GM19372 (cell line): ENCODE results near the gene CISD2.
"Not testable (repeated sequence)": the region's sequence is repeated elsewhere in the genome, so short reads cannot be mapped to it uniquely, and the experiment has no call there.

Experiments
- ATAC-seq: cut with Tn5 transposase; IDR thresholded peaks from one replicate; pipeline ENCODE4 v1.9.1; 2021; ENCODE audit warnings: mild to moderate bottlenecking, low read depth, moderate library complexity; ENCODE audit not compliant: unreplicated experiment

The CISD2 gene

DNA sequence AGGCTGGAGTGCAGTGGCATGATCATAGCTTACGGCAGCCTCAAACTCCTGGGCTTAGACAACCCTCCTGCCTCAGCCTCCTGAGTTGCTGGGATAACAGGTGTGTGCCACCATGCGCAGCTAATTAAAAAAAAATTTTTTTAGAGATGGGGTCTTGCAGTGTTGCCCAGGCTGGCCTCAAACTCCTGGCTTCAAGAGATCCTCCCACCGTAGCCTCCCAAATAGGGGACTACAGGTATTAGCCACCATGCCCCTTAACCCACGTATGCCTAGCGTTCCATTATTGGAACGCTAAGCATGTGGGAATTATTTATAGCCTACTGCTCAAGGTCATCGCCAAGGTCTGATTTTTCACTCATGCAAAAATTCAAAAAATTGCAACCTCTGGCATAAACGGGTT is 21.1 kb upstream of the CISD2 start:
- ATAC-seq: no peak

DNA sequence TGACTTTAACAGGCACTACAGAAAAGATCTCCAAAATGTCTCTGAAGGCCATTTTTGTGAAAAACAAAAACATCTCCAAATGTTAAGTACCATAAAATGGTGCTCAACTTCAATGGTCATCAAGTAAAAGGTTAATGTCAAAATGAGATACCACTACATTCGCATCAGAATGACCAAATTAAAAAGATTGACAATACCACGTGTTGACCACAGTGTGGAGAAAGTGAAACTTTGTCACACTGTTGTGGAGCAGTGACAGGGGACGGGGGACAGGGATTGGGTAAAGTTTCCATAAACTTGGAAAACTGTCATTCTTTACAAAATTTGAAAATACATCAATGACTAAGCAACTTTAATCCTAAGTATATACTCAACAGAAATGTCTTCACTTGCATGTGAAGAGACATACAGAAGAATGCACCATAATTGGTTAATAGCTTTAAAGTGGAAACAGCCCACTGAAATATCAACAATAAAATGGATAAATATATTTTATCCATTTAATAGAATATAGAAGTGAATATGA is 19.1 kb upstream of the CISD2 start:
- ATAC-seq: no peak

DNA sequence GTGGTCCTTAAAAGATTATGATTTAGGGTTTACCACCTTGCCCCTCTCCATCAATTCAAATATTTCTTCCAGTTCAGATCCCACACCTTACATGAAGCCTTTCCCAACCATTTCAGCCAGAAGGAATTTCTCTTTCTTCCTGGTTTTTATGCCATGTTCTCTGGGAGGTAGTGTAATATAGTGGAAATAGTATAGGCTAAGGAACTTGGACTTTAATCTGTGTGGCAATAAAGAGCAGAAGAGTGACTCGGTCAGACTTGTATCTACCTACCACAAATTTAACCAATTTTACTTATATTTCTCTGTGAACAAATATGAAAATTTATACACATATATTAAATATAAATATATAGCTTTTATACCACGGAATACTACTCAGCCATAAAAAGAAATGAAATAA is 18.4 kb upstream of the CISD2 start:
- no peak for ATAC-seq

DNA sequence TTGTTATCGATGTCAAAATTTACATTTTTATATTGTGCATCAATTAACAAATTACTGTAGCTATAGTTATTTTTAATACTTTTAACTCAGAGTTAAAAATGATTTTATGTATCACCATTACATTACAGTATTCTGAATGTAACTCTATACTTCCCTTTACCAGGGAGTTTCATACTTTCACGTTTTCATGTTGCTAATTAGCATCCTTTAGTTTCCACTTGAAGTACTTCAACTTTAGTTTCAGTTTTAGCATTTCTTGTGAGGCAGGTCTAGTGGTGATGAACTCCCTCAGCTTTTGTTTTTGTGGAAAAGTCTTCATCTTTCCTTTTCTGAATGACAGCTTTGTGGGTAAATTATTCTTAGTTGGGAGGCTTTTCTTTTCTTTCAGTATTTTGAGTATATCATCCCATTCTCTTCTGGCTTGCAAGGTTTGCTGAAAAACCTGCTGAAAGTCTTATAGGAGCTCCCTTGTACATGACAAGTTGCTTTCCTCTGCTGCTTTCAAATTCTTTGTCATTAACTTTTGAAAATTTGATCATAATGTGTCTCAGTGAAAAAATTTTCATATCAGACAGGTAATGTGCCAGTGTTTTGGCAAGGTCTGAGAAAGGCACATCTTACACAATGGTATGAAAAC is 9.8 kb upstream of the CISD2 start:
- ATAC-seq: no peak

DNA sequence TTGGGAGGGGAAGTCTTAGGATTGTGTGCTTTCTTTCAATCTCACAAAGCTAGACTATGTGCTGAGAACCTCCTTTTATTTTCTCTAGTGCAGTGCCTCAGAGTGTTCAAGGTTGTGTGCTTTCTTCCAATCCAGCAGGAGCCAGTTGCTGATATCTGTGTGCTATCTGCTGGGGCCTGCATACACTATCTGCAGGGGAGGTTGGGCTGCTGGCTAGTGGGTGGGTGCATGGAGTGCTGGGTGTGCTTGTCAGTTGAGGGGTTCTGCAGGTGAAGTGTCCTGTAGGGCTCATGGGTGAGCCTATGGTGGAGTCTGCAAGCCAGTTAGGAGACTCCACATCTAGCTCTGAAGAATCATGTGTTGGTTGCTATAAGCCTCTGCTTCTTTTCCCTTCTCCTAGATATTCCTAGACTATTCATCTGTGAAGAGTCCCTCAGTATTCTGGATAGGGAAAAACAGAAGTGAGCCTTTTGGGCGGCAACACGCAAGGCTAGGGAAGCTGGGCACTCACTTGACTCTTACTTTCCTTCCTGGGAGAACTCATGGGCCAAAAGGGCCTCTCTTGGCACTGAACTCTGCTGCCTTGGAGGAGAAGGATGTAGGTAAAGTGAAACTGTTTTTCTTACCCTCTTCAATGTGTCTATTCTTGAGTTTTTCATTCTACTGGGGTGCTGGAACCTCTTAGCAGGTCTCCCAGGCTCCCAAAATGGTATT is 8.0 kb upstream of the CISD2 start:
- no peak for ATAC-seq

DNA sequence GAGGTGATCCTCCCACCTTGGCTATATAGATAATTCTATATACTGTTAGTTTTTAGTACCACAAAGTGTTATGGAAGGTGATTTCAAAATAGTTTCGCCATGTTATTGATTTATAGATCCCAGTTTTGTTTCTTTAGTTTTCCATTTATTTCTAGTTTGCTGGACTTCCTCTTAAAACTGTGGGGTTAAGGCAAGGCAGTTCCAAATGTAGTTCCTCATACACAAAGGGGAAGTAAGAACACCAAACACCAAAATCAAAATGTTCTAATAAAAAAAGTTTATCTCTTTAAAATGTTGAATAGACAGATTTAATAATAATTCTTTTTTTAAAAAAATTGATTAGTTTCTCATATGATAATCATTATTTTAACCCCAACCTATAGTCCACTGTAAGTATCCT is 6.8 kb upstream of the CISD2 start:
- no peak for ATAC-seq

DNA sequence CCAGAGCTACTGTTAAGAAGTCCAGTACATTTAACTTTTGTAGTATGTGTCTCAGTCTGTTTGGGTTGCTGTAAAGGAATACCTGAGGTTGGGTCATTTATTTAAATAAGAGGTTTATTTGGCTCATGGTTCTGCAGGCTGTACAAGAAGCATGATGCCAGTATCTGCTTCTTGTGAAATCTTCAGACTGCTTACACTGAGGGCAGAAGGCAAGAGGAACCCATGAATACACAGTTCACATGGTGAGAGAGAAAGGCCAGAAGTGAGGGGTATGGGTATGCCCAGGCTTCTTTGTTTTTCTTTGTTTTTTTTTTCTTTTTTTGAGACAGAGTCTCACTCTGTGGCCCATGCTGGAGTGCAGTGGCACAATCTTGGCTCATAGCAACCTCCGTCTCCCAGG is 6.0 kb upstream of the CISD2 start:
- ATAC-seq: no peak

DNA sequence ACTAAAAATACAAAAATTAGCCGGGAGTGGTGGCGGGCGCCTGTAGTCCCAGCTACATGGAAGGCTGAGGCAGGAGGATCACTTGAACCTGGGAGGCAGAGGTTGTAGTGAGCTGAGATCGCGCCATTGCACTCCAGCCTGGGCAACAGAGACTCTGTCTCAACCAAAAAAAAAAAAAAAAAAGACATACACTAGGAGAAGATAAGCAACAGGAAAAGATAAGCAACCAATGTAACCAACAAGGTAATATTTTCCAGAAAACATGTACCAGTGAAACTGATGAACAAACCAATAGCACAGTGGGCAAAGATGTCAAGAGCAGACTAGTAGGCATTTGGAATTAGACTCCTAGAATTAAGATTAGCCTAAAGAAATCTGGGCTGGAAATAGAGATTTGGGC is 3.5 kb upstream of the CISD2 start:
- ATAC-seq: not testable (repeated sequence)

DNA sequence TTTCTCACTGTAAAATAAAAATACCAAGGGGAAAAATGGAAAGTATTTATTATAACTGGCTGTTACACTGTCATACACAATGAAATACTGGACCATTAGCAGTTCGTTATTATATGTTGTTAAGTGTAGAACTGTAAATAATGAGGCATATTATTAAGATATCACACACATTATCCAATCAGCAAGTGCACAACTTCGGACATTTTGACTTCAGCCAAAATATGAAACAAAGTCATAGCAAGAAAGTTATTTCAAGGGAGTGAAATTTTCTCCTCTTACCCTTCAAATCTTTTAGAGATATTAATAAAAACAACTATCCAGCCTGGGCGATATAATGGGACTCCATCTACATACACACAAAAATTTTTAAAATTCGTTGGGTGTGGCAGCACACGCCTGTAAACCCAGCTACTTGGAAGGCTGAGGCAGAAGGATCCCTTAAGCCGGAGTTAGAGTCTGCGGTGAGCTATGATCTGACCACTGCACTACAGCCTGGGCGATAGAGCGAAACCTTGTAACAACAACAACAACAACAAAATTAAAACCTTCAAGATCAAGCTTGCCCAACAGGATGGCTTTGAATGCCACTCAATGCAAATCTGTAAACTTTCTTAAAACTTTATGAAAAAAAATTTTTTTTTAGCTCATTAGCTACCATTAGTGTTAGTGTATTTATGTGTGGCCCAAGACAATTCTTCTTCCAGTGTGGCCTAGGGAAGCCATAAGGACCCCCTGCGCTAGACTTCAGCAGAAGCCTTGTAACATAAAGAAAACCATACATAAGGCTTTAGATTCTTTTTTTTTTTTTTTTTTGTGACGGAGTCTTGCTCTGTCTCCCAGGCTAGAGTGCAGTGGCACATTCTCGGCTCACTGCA is 1.3 kb upstream of the CISD2 start:
- ATAC-seq: no peak

DNA sequence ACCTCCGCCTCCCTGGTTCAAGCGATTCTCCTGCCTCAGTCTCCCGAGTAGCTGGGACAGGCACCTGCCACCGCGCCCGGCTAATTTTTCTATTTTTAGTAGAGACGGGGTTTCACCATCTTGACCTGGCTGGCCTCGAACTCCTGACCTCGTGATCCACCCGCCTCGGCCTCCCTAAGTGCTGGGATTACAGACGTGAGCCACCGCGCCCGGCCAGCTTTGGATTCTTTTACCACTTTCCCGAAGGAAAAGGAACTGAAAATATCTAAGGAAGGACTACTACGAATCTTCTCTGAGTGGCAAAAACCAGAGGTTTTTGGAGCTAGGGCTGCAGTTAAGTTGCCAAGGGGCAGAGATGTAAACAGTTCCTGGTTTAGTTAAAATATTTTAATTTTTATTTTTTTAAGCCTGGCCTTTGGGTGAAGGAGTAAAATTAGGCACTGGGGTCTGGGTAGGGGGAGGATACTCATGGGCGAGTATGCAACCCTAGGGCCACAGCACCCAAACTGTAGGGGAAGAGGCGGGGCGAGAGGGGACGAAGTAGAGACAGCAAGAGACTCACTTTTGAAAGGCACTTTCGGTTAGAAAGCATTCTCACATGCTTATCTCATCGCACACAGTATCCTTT is 525 bp upstream of the CISD2 start:
- peak; percentile 45 for ATAC-seq

DNA sequence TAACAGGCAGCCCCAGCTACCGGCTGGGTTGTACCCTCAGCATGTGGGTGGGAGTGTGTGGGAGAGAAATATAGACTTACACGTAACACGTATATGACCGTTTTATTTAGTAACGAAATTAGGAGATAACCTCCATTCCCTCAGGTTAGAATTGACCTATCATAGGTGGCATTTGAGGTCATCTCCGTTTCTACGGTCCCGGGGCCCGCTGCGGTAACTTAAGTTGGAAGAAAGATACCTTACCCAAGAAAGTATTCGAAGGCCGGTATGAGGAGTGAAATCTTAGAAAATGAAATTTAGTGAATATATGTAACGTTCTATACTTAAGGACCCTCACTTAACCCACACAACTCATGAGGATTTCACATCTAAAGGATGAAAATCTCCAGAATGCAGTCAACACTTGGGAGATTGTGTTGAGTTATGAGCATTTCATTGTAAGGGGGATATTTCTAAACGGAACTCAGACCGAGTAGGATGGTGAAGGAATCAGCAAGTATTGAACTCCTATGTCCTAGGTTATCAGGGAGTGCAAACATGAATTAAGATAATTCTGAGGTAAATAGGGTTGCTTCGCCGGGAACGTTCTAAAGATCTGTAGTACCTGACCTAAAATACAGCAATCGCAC is 891 bp downstream of the CISD2 start:
- ATAC-seq: peak; percentile 32

DNA sequence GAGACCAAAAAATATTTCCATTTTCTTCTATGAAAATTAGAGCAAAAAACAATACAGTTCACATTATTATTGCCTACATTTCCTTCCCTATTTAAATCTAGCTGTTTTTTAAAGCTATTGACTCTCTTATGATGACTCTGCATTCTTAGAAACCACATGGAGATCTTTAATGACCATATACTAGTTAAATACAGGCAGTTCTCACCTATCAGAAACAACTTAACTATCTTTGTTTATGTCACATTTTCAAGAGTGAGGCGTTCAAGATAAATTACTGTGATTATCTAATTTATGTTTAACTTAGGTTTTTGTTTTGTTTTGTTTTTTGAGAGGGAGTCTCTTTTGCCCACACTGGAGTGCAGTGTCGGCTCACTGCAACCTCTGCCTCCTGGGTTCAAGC is 3.0 kb downstream of the CISD2 start:
- ATAC-seq: no peak

DNA sequence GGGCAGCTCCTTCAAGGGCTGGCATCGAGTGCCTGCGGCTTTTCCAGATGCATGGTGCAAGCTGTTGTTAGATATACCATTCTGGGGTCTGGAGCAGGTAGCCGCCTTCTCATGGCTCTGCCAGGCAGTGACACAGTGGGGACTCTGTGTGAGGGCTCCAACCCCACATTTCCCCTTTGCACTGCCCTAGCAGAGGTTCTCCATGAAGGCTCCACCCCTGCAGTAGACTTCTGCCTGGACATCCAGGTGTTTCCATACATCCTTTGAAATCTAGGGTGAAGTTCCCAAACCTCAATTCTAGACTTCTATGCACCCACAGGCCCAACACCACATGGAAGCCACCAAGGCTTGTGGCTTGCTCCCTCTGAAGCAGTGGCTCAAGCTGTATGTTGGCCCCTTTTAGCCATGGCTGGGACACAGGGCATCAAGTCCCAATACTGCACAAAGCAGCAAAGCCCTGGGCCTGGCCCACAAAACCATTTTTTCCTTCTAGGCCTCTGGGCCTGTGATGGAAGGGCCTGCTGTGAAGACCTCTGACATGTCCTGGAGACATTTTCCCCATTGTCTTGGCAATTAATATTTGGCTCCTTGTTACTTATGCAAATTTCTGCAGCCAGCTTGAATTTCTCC is 8.8 kb downstream of the CISD2 start:
- not testable (repeated sequence) for ATAC-seq

DNA sequence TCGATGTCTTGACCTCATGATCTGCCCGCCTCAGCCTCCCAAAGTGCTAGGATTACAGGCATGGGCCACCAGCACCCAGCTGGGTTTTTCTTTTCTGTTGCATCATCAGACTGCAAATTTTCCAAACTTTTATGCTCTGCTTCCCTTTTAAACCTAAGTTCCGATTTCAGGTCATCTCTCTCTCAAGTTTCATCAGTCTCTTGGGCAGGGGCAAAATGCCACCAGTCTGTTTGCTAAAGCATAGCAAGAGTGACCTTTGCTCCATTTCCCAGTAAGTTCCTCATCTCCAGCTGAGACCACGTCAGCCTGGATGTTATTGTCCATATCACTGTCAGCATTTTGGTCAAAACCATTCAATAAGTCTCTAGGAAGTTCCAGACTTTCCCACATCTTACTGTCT is 9.6 kb downstream of the CISD2 start:
- not testable (repeated sequence) for ATAC-seq

DNA sequence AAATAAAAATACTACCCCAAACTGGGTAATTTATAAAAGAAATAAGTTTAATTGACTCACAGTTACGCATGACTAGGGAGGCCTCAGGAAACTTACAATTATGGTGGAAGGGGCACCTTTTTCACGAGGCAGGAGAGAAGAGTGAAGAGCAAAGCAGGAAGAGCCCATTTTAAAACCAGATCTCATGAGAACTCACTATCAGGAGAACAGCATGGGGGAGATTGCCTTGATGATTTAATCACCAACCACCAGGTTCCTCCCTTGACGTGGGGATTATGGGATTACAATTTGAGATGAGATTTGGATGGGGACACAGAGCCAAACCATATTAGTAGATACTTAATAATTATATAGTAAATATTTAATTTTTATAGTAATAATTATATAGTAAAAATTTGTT is 10.1 kb downstream of the CISD2 start:
- no peak for ATAC-seq

DNA sequence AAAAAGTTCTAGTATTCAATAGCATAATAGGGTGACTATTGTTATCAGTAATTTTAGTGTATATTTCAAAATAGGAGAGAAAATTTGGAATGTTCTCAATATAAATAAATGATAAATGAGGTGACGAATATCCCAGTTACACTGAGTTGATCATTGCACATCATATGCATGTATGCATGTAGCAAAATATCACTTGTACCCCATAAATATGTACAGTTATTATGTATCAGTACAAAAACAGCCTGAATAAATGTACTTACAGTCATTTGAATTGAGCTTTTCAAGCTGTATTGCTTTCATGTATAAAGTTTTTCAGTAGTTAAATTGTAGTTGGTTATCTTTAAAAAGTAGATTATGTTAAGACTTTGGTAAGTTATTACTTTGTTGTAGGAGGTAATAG is 12.6 kb downstream of the CISD2 start:
- no peak for ATAC-seq

DNA sequence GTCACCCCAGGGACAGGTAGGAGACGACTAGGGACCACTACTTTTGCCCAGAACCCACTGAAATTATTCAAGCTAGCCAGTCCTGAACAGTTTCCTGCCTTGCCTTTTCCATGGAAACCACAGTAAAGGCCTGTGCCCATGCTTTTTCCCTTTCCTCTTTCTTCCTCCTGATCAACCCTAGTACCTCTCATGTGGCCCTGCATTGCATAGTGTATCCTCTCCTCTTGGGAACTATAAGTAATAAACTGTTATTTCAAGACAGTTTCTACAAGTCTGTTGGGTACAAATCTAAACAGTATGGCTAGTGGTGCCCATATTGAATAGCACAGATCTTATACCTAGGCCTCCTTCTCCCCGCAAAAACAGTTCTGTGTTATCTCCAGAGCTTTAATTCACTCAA is 14.5 kb downstream of the CISD2 start:
- ATAC-seq: no peak

DNA sequence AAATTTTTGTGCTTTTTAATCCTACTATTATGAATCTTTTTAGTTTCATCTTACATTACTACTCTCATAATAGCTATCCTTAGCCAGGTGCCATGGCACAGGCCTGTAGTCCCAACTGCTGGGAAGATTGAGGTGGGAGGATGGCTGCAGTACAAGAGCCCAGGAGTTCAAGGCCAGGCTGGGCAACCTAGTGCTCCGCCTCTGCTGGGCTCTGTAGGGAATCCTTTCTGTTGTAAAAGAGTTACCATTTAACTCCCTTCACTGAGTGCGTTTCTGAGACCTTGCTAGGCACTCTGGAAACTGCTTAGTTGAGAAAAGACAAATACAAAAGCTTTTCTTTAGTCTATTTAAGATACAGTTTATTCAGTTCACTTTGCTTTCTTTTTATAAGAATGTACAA is 19.8 kb downstream of the CISD2 start:
- not testable (repeated sequence) for ATAC-seq

DNA sequence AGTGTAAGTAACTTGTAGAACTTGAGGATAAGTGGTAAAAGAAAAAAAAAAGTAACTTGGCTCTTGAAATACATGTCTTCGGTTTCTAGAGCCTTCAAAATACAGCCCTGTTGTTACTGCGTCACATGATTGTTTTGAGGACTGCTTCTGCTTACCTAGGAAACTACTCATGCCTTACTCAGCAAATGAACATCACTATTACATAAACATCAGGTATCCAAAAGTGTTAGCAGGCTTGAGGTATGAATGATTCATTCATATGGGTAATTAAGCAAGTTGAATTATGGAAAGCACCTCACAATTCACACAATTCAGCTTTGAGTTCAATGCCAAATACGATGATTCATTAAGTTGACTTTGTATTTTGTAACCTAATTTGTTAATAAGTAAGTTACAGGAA is 21.1 kb downstream of the CISD2 start:
- not testable (repeated sequence) for ATAC-seq

DNA sequence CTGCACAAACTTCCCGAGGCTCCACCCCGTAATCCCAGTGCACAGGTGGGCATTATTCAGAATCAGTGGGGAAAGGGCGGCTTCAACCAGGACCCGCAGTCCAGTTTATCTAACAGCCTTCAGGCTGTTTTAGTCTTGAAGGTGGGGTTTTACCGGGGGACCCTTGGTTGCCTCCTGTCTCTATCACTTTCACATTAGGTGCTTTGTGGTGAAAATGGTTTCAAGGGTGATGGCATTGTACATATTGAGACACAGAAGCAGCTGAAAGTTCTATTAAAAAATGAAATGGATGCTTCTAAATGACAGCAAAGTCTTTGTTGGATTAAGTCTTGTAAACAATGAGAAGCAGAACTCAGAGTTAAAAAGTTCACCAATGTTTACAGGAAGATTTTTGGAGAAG is 27.8 kb downstream of the CISD2 start:
- ATAC-seq: not testable (repeated sequence)
